ENCODE measurements around the gene FAT1.
"Not testable (repeated sequence)": the region's sequence is repeated elsewhere in the genome, so short reads cannot be mapped to it uniquely, and the experiment has no call there.

The FAT1 gene, protein sequence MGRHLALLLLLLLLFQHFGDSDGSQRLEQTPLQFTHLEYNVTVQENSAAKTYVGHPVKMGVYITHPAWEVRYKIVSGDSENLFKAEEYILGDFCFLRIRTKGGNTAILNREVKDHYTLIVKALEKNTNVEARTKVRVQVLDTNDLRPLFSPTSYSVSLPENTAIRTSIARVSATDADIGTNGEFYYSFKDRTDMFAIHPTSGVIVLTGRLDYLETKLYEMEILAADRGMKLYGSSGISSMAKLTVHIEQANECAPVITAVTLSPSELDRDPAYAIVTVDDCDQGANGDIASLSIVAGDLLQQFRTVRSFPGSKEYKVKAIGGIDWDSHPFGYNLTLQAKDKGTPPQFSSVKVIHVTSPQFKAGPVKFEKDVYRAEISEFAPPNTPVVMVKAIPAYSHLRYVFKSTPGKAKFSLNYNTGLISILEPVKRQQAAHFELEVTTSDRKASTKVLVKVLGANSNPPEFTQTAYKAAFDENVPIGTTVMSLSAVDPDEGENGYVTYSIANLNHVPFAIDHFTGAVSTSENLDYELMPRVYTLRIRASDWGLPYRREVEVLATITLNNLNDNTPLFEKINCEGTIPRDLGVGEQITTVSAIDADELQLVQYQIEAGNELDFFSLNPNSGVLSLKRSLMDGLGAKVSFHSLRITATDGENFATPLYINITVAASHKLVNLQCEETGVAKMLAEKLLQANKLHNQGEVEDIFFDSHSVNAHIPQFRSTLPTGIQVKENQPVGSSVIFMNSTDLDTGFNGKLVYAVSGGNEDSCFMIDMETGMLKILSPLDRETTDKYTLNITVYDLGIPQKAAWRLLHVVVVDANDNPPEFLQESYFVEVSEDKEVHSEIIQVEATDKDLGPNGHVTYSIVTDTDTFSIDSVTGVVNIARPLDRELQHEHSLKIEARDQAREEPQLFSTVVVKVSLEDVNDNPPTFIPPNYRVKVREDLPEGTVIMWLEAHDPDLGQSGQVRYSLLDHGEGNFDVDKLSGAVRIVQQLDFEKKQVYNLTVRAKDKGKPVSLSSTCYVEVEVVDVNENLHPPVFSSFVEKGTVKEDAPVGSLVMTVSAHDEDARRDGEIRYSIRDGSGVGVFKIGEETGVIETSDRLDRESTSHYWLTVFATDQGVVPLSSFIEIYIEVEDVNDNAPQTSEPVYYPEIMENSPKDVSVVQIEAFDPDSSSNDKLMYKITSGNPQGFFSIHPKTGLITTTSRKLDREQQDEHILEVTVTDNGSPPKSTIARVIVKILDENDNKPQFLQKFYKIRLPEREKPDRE (N-terminal part only)

DNA sequence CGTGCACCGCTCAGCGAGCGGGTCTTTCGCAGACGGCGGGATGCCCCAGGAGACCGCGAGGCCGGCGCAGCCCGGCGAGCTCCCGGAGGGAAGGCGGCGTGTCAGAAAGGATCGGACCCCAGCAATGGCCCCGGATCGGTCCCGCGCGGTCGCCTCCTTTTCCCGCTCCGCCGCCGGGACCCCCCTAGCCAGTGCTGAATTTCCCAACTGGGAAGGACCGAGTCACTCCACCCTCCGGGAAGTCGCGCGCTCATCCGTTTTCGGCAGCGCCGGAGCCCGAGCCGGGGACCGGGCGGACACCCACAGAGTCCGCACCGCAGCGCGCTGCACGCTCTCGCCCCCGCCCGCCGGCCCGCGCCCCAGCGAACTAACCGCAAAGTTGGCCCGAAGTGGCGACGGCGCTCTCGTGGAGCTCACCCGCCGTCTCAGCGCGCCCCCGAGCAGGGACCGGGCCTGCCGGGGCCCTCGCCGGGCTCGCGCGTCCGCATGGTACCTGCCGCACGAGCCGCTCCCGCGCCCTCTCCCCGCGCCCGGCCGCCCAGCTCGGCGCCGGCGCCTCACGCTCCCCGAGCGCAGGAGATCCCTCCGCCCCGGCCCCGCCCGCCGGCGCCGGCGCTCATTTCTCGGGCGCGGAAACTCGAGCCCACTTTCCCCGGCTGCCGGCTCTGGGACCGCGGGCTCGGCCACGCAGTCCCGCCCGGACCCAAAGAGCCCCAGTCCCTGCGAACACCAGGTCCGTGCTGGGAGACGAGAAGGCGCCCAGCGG, at the start of gene FAT1:
TSS of gene FAT1 (minus strand) at position 565 of the 766 bp plus-strand sequence. CDS start 14,029 bp downstream, outside the sequence.
- no peak for DNase-seq (ENCODE audit: low read depth)

DNA sequence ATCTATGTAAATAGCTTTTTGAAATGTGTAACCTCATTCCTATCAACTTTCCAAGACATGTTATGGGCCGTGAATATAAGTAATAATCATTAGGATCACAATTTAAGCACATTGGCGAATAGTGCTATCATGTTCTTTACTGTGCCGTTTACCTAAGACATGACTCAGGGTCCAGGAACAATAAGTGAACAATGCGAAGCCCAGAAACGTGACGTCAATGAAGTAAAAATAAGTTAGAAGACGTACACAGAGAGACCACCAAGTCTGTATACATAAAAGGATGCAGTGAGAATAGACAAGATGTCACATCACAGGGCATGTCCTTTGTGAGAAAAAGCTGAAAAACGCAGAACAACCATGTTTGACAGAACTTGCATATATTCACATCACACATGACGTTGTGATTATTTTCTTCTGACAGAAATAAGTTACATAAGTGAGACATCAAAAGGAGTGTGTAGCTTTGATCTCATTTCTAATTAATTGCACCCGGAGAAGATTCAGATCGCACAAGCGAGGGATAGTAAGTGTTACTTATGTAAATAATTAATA, 49.4 kb upstream of the FAT1 start:
- no peak for DNase-seq (ENCODE audit: low read depth)

DNA sequence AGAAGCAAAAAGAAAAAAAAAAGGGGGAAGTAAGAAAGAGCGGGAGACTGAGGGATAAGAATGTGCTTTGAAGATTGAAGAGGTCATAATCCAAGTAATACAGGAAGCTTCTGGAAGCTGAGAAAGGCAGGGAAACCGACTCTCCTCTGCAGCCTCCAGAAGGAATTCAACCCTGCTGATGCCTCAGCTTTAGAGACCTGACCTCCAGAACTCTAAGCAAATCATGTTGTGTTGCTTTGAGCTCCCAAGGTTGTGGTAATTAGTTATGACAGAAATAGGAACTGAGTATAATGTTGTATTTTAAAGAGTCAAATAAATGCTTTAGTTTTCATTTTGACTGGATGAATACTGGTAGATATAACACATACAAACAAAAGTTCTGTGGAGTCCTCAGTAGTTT, 48.0 kb upstream of the FAT1 start:
- no peak for DNase-seq (ENCODE audit: low read depth)

DNA sequence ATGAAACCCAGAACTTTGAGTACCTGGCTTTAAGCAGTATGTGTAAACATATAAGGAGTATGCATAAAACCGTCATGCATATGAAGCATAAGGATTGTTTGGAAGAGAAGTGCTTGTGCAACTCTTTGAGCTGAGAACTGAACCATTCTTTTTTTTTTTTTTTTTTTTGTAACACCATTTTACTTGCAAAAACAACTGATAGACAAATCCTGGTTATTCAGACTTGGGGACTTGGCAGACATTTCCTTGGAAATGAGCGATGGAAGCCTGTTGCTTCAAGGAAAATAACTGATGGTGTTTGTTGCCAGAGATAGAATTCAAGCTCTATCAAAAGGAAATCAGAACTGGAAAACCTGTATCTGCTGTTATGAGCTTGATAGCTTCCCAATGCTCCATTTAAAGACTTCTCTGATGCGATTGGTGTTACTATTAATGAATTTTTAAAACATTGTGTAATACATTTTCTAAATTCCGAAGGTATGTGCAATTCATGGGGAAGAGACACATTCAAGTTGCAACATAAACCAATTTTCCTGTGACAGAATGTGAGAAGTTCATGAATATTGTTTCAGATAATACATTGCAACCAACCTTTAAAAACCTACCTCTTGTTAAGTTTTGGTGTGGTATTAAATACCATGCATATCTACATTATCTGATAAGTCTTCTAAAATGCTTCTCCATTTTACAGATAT, 47.0 kb upstream of the FAT1 start:
- DNase-seq (ENCODE audit: low read depth), result peak; percentile 66

DNA sequence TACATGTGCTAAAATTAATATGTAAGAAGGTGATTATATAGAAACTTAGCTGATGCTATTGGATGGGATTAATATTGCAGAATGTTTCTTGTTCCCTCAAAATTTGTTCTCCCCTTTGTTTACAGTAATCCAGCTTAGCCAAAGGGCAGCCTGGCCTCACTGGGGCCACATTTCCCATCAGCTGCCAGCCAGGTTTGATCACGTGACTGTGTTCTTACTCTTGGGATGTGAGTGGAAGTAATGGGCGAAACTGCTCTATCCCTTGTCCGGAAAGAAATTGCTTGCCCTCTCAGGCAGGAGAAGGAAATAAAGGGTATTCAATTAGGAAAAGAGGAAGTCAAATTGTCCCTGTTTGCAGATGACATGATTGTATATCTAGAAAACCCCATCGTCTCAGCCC, 44.1 kb upstream of the FAT1 start:
- no peak for DNase-seq (ENCODE audit: low read depth)

DNA sequence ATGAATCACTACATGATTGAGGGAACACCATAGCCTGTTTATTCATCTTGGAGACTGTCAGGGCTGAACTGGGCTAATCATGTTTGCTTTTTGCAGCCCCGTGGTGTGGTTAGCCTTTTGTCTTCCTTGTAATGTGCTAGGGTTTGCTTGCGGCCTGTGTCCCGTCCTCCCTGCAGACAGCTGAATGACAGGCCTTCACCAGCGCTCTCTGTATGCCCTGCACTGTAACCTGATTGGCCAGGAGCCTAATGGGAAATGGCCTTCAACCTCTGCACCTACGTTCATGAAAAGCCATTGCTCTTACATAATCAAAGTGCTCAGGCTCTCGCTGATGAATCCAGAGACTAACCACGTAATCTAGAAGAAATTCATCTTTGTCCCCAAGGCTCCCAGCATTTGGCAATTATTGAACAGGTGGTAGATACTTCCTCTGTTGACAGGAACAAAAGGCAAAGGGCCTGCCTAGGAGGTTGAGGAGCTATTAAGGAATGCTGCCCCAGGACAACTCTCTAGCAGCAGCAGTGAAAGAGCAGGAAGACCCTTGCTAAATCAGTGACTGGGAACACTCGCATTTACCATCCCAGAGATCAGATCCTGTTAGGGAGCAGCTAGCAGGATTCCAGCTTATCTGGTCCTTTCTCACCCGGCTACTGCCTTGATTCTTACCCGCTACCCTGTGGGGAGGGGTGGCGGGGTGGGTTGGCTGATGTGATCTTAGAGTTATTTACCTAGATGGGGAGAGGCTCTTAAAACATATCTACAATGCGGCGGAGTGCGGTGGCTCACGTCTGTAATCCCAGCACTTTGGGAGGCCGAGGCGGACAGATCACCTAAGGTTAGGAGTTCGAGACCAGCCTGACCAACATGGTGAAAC, 42.3 kb upstream of the FAT1 start:
- DNase-seq (ENCODE audit: low read depth), result no peak

DNA sequence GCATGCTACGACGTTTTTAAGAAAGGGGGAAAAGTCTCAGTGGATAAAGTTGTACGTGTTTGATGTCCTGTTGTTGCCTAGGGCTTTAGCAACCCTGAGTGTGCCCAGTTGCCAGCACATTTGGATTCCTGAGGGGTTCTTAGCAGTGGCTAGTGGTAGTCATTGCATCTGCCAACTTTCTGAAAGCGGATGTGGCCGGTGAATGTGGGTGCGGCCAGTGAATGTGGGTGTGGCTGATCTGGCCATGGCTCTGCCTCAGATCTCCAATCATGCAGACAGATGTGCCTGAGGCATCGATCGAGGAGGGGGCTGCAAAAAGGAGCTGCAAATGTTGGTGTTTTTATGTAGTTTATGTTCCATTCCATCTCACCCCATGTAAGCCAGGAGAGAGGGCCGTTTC, 41.5 kb upstream of the FAT1 start:
- DNase-seq (ENCODE audit: low read depth), result no peak

DNA sequence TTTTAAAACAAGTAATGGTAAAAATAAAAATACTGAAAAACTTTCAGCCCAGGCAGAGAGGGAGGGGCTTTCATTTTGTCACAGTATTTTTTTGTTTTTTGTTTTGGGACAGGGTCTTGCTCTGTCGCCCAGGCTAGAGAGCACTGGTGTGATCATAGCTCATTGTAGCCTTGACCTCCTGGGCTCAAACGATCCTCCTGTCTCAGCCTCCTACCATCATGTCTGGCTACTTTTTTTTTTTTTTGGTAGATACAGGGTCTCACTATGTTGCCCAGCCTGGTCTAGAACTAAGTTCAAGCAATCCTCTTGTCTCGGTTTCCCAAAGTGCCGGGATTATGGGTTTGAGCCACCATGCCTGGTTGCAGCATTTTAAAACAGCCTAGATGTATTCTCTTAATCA, 40.8 kb upstream of the FAT1 start:
- no peak for DNase-seq (ENCODE audit: low read depth)

DNA sequence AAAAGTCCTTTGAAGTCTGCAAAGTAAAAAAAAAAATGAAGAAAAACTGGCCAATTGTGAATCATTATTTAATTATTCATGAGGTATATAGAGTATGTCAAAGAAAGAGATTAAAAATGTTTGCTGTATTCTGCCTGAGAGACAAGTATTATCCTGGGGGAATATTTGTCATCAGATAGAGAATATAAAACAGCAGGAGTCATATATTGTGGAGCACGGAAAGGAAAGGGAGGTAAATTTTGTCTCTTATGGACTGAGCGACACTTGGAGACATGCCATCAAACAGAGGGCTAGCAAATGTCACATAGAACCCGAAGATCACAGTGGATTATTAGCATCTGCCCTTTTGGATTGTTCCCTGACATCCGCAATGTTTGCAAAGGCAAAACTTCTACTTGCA, 39.2 kb upstream of the FAT1 start:
- DNase-seq (ENCODE audit: low read depth), result no peak

DNA sequence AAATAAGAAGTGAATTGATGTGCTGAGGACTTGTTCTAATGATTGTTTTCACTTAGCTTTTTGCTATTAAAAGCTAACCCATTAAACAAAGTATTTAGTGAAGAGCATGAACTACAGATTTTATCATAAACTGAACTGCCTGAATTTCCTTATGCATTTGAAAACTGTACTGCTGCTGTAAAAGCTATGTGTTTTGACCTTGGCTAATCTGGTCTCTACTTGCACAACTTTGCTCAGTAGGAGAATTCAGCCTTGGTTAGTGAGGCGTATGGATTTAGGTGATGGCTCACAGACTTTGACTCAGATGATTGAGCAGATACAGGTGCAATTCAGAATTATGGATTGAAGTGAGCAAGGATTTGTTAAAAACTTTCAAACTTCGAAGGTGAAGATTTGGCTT, 38.7 kb upstream of the FAT1 start:
- no peak for DNase-seq (ENCODE audit: low read depth)

DNA sequence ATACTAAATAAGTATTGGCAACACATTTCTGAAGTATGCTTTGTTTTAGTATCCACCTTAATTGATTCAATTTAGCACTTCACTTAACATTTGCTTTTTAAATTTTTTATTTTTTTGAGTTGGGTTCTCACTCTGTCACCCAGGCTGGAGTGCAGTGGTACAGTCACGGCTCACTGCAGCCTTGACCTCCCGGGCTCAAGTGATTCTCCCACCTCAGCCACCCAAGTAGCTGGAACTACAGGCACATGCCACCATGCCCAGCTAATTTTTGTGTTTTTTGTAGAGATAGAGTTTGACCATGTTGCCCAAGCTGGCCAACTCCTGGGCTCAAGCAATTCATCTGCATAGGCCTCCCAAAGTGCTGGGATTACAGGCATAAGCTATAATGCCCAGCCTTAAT, 38.3 kb upstream of the FAT1 start:
- not testable (repeated sequence) for DNase-seq (ENCODE audit: low read depth)

DNA sequence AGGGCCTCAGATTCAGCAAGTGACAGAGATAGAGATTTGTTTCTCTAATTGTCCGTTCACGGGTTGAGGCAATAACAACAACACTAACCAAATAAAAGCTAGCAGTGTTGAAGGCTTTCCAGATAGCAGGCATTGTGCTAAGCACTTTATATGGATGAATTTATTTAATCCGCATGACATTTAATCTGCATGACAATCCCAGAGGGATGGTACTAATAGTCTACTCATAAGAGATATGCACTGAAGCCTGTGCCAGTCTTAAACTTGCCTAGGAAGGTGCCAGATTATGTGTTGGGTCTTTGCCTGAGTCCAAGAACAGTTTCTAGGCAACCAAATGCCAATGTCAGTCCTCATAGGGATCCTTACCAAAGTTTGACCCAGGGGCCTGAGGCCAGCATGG, 37.7 kb upstream of the FAT1 start:
- no peak for DNase-seq (ENCODE audit: low read depth)

DNA sequence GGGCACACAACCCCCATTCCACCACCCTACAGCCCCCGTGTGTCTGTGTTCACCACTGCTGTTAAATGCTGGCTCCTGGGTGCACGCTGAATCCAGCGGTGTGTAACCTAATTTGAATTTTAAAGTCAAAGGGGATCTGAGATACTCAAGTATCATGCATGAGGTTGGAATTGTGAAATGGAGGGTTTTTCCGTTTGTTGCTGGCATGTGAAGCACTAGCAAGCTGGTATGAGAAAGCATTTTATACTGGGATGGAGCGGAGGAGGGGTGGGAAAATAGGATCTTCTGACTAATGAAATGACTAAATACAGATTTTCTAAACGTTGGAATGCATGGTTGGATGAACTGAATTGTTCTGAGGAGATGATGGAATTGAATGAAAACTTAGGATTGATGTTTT, 36.9 kb upstream of the FAT1 start:
- peak; percentile 51 for DNase-seq (ENCODE audit: low read depth)

DNA sequence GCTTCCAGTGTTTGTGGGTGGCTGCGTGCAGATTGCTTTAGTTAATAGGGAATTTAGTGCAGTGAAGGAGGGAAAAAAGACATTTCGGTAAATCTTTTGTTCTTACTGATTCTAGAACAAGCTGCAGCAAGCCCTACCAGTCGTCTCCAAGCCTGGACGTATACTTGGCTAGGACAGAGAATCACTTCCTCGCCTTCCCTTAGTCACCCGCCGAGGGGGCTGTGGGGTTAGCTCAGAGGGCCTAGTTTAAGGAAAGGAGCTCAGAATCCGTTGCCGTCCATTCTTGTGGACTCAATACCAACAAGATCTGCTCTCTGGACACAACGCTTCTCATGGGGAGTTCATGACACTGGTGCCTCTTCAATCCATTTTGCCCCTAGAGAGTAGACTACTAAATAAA, 36.3 kb upstream of the FAT1 start:
- DNase-seq (ENCODE audit: low read depth), result no peak

DNA sequence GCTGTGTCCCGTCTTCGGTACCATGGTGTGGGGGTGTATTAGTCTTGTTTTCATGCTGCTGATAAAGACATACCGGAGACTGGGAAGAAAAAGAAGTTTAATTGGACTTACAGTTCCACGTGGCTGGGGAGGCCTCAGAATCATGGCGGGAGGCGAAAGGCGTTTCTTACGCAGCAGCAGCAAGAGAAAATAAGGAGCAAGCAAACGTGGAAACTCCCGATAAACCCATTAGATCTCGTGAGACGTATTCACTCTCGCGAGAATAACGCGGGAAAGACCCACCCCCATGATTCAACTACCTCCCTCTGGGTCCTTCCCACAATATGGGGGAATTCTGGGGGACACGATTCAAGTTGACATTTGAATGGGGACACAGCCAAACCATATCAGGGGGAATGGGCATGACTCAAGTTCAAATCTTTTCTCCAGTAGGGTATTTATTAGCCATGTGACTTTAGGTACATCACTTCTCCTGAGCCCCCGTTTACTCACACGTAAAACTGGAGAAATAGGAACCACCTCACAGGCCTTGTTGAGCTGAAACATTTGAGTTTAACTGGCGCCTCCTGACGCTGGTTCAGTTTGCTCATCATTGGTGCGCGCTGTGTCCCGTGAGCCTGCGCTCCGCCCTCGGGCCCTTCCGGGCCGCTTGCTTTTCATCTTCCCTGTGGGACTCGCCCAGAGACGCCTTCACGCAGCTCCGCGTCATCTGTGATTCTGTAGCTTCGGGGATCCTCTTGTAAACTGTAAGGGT, 35.5 kb upstream of the FAT1 start:
- DNase-seq (ENCODE audit: low read depth), result no peak

DNA sequence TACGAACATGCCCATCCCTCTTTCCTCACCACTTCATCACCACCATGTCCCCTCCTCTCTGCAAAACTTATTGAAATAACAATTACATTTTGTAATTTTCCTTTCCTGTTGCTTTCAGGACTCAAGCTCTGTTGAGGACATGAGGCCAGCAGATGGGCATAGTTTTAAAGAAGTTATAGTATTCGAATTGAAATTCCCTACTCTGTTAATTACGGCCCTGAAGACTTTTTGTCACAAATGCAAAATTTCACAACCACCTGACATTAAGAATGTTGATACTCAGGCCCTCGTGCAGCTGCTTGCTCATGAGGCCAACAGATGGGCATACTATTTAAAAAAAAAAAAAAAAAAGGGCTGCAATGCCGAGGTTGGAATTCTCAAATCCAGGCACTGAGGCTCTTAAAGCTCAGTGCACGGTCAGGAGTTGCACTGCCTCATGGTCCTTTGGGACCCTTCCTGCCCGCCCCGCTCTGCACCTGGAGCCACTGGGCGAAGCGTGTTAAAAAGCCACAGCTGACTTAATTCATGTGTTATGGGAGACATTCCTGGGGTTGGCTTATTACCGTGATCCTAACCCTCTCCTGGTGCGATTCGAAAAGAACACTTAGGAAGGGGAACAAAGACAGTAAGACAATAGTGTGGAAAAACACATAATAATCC, 34.2 kb upstream of the FAT1 start:
- DNase-seq (ENCODE audit: low read depth), result no peak

DNA sequence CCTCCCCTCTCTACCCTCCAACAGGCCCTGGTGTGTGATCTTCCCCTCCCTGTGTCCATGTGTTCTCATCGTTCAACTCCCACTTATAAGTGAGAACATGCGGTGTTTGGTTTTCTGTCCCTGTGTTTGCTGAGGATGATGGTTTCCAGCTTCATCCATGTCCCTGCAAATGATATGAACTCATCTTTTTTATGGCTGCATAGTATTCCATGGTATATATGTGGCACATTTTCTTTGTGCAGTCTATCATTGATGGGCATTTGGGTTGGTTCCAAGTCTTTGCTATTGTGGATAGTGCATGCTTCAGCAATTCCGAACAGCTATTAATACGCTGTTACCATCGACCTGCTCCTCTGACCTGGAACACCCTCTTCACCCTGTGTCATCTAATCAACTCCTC, 32.9 kb upstream of the FAT1 start:
- DNase-seq (ENCODE audit: low read depth), result not testable (repeated sequence)

Data from HS-5 (cell line).